ENCODE measurements around the gene CCDC88B. TPM values are rescaled to one million over a fixed set of nuclear protein-coding genes. Genes with fewer than 3 reads are reported as not detected.
"Not testable (repeated sequence)": the region's sequence is repeated elsewhere in the genome, so short reads cannot be mapped to it uniquely, and the experiment has no call there.

Gene CCDC88B
- total and polyA plus RNA-seq, 2 donors (not counting 1 experiment from before 2014, with no cell fraction given): 0.56 to 3.1 TPM

DNA sequence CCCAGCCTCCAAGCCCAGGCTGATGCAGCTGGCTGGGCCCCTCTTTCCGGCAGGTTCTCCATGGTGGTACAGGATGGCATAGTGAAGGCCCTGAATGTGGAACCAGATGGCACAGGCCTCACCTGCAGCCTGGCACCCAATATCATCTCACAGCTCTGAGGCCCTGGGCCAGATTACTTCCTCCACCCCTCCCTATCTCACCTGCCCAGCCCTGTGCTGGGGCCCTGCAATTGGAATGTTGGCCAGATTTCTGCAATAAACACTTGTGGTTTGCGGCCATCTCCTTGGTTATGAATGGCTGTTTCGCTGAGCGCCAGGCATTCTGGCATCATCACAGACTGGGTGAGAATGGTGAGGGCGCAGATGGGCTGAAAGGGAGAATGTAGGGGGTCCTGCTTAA, 18.5 kb upstream of the CCDC88B start:
- DNase-seq (ENCODE audit: low read depth in 2 of 2): peak in 1 of 2 donors; percentile 76
- Histone ChIP-seq H3K4me2 (ENCODE audit: extremely low read depth, insufficient read depth, low read length) (no peak overlapping the region), H3K36me3 (ENCODE audit: control insufficient read depth, insufficient read depth, low read length) (peaks cover 5% of the 10 kb centered on the region), H3K27ac (ENCODE audit: insufficient read depth, low read length) (no peak overlapping the region), H3K4me1 (ENCODE audit: control insufficient read depth, extremely low read depth, insufficient read depth, low read length) (no peaks in the 10 kb centered on the region), H3K79me2 (ENCODE audit: control insufficient read depth, insufficient read depth, low read length) (peaks cover 8% of the 10 kb centered on the region), H2AFZ (ENCODE audit: low read length) (no peak overlapping the region), H4K20me1 (ENCODE audit: control insufficient read depth, extremely low read depth, insufficient read depth, low read length) (no peaks in the 10 kb centered on the region), H3K9me3 (ENCODE audit: control insufficient read depth, insufficient read depth, low read depth, low read length) (no peaks in the 10 kb centered on the region), H3K4me3 (replicated peaks in 1 of 4; ENCODE audit: control extremely low read depth in 1 of 4, insufficient read depth in 1 of 4, low read depth in 3 of 4, low read length in 4 of 4) (no peak overlapping the region), H3K9ac (ENCODE audit: insufficient read depth, low read length) (no peak overlapping the region), H3K27me3 (ENCODE audit: control insufficient read depth, insufficient read depth, low read length) (no peaks in the 10 kb centered on the region)
- TF ChIP-seq, protein P1, sequence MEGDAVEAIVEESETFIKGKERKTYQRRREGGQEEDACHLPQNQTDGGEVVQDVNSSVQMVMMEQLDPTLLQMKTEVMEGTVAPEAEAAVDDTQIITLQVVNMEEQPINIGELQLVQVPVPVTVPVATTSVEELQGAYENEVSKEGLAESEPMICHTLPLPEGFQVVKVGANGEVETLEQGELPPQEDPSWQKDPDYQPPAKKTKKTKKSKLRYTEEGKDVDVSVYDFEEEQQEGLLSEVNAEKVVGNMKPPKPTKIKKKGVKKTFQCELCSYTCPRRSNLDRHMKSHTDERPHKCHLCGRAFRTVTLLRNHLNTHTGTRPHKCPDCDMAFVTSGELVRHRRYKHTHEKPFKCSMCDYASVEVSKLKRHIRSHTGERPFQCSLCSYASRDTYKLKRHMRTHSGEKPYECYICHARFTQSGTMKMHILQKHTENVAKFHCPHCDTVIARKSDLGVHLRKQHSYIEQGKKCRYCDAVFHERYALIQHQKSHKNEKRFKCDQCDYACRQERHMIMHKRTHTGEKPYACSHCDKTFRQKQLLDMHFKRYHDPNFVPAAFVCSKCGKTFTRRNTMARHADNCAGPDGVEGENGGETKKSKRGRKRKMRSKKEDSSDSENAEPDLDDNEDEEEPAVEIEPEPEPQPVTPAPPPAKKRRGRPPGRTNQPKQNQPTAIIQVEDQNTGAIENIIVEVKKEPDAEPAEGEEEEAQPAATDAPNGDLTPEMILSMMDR (conservative IDR thresholded peaks at IDR 0.05 in 1 of 2, IDR thresholded peaks at IDR 0.05 in 1 of 2; ENCODE audit: low read depth in 1 of 2, low read length in 2 of 2): no peak
- TF ChIP-seq EZH2 (IDR thresholded peaks at IDR 0.05; ENCODE audit: low read length, missing control alignments): no peak

DNA sequence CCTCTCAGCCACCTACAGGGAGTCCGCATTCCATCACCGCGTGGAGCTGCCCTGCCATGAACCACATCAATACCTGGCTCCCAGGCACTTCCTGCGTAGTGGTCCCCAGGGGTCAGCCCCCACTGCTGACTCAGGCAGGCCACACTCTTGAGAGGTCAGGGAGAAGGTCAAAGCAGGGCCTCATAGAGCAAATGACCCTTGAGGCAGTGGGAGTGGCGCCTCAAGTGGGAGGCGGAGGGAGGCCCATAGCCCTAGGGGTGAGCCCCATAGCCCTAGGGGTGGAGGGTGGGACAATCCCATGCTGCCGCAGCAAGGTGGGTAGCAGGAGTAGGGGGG, 17.1 kb upstream of the CCDC88B start:
- H3K9me3 ChIP-seq (ENCODE audit: control insufficient read depth, insufficient read depth, low read depth, low read length): no peaks in the 10 kb centered on the region
- H3K4me2 ChIP-seq (ENCODE audit: extremely low read depth, insufficient read depth, low read length): no peak overlapping the region
- no peaks in the 10 kb centered on the region for H3K27me3 ChIP-seq (ENCODE audit: control insufficient read depth, insufficient read depth, low read length)
- H3K4me1 ChIP-seq (ENCODE audit: control insufficient read depth, extremely low read depth, insufficient read depth, low read length): no peaks in the 10 kb centered on the region
- no peak for TF ChIP-seq EZH2 (IDR thresholded peaks at IDR 0.05; ENCODE audit: low read length, missing control alignments)
- TF ChIP-seq, protein P1 (conservative IDR thresholded peaks at IDR 0.05 in 1 of 2, IDR thresholded peaks at IDR 0.05 in 1 of 2; ENCODE audit: low read depth in 1 of 2, low read length in 2 of 2): no peak
- H3K27ac ChIP-seq (ENCODE audit: insufficient read depth, low read length): no peak overlapping the region
- DNase-seq (ENCODE audit: low read depth in 2 of 2): no peak
- H3K9ac ChIP-seq (ENCODE audit: insufficient read depth, low read length): no peak overlapping the region
- H4K20me1 ChIP-seq (ENCODE audit: control insufficient read depth, extremely low read depth, insufficient read depth, low read length): no peaks in the 10 kb centered on the region
- H3K4me3 ChIP-seq (replicated peaks in 1 of 4; ENCODE audit: control extremely low read depth in 1 of 4, insufficient read depth in 1 of 4, low read depth in 3 of 4, low read length in 4 of 4): no peak overlapping the region
- H3K79me2 ChIP-seq (ENCODE audit: control insufficient read depth, insufficient read depth, low read length): peaks cover 4% of the 10 kb centered on the region
- H2AFZ ChIP-seq (ENCODE audit: low read length): no peak overlapping the region
- H3K36me3 ChIP-seq (ENCODE audit: control insufficient read depth, insufficient read depth, low read length): peaks cover 5% of the 10 kb centered on the region

DNA sequence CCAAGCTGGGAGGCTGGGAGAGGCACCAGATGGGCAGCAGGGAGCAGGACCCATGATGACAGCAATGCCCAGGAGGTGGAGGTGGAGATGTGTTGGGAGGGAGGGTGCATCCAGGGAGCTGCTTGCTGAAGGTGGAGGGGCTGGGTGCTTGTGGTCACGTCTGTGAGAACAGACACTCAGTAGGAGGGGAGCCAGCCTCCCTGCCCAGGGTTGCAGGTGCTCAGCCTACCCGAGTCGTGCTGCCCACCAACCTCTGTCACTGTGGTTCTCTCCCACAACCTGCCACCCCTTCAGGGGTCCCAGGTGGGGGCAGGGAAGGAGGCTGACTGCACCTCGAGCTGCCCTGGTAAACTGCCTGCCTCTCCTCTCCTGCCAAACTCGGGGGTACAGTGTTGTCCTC, 16.6 kb upstream of the CCDC88B start:
- Histone ChIP-seq H3K79me2 (ENCODE audit: control insufficient read depth, insufficient read depth, low read length) (peaks cover 1% of the 10 kb centered on the region), H3K27ac (ENCODE audit: insufficient read depth, low read length) (no peak overlapping the region), H3K4me2 (ENCODE audit: extremely low read depth, insufficient read depth, low read length) (no peak overlapping the region), H3K9ac (ENCODE audit: insufficient read depth, low read length) (no peak overlapping the region), H3K4me1 (ENCODE audit: control insufficient read depth, extremely low read depth, insufficient read depth, low read length) (no peaks in the 10 kb centered on the region), H3K36me3 (ENCODE audit: control insufficient read depth, insufficient read depth, low read length) (peaks cover 5% of the 10 kb centered on the region), H4K20me1 (ENCODE audit: control insufficient read depth, extremely low read depth, insufficient read depth, low read length) (no peaks in the 10 kb centered on the region), H3K4me3 (replicated peaks in 1 of 4; ENCODE audit: control extremely low read depth in 1 of 4, insufficient read depth in 1 of 4, low read depth in 3 of 4, low read length in 4 of 4) (no peak overlapping the region), H3K27me3 (ENCODE audit: control insufficient read depth, insufficient read depth, low read length) (no peaks in the 10 kb centered on the region), H2AFZ (ENCODE audit: low read length) (no peak overlapping the region), H3K9me3 (ENCODE audit: control insufficient read depth, insufficient read depth, low read depth, low read length) (no peaks in the 10 kb centered on the region)
- no peak for DNase-seq (ENCODE audit: low read depth in 2 of 2)
- TF ChIP-seq, protein P1 (conservative IDR thresholded peaks at IDR 0.05 in 1 of 2, IDR thresholded peaks at IDR 0.05 in 1 of 2; ENCODE audit: low read depth in 1 of 2, low read length in 2 of 2): no peak

DNA sequence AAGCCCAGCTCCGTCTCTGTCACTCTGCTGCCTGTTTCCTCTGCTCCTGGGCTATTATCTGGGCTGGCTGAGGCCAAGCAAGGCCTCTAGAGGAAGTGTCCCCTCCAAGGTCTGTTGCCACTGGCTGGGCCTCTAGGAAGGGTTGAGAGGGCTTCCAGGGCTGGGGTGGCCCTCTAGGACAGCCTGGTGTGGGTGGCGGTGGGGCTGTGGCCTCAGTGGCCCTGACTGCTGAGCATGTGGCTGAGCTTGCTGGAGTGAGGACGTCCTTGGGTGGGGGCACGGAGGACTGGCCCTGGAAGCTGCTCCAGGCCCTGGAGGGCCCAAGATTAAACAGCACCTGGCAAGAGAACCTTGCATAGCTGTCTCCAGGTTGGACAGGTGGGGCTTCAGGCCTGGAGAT, 16.0 kb upstream of the CCDC88B start:
- not testable (repeated sequence) for H3K9ac ChIP-seq (ENCODE audit: insufficient read depth, low read length); H3K79me2 ChIP-seq (ENCODE audit: control insufficient read depth, insufficient read depth, low read length); H3K27me3 ChIP-seq (ENCODE audit: control insufficient read depth, insufficient read depth, low read length); H3K9me3 ChIP-seq (ENCODE audit: control insufficient read depth, insufficient read depth, low read depth, low read length); H2AFZ ChIP-seq (ENCODE audit: low read length); H3K27ac ChIP-seq (ENCODE audit: insufficient read depth, low read length); H3K4me1 ChIP-seq (ENCODE audit: control insufficient read depth, extremely low read depth, insufficient read depth, low read length); H3K36me3 ChIP-seq (ENCODE audit: control insufficient read depth, insufficient read depth, low read length); H4K20me1 ChIP-seq (ENCODE audit: control insufficient read depth, extremely low read depth, insufficient read depth, low read length); H3K4me3 ChIP-seq (replicated peaks in 1 of 4; ENCODE audit: control extremely low read depth in 1 of 4, insufficient read depth in 1 of 4, low read depth in 3 of 4, low read length in 4 of 4); DNase-seq (ENCODE audit: low read depth in 2 of 2); H3K4me2 ChIP-seq (ENCODE audit: extremely low read depth, insufficient read depth, low read length)

Measured in fibroblast of lung (primary cell).